Thyroid gland (tissue), 4 donors: ENCODE measurements around the gene LRFN3. TPM values are rescaled to one million over a fixed set of nuclear protein-coding genes. Genes with fewer than 3 reads are reported as not detected.
A peak's percentile ranks its signal among the peaks of the same experiment; 100 is the strongest.

Experiments
- DNase-seq, 2 donors: peaks; one replicate each; pipeline ENCODE4 v3.0.0-alpha.2; 2019
- H3K27ac ChIP-seq, 3 donors: fragments of 200-600 bp; sonication (generic); 1 replicate in 2 of 3; 2 replicates in 1 of 3; pipeline ENCODE4 v1.5.1; 2016 to 2019; ENCODE audit warnings: mild to moderate bottlenecking in 1 of 3, moderate library complexity in 1 of 3
- H3K27me3 ChIP-seq: fragments of 200-600 bp; sonication (generic); one replicate; pipeline ENCODE4 v1.5.1; 2019
- H3K36me3 ChIP-seq, 2 donors: fragments of 200-600 bp; sonication (generic); one replicate each; pipeline ENCODE4 v1.5.1; 2016 to 2019
- H3K4me1 ChIP-seq, 2 donors: fragments of 200-600 bp; sonication (generic); one replicate each; pipeline ENCODE4 v1.5.1; 2017 to 2019
- H3K4me3 ChIP-seq, 3 donors: fragments of 200-600 bp; sonication (generic); replicated peaks in 1 of 3; 1 replicate in 2 of 3; 2 replicates in 1 of 3; pipeline ENCODE4 v1.5.1; 2016; ENCODE audit warnings: mild to moderate bottlenecking in 1 of 3
- H3K9me3 ChIP-seq: fragments of 200-600 bp; sonication (generic); one replicate; pipeline ENCODE4 v1.5.1; 2017
- POLR2A ChIP-seq, 2 donors: fragments of 450-650 bp; IDR thresholded peaks; one replicate each; pipeline ENCODE4 v1.6.1; 2017; ENCODE audit warnings: antibody characterized with exemption in 2 of 2, mild to moderate bottlenecking in 2 of 2, moderate library complexity in 1 of 2
- WGBS, 2 donors: methylation state at CpG; one replicate each; pipeline ENCODE4 v1.1.5; 2017; 5-methylcytosine and 5-hydroxymethylcytosine counted together
- intact Hi-C: fragments of 100-400 bp; cut with DNase I; formaldehyde crosslinking; loops from one replicate; pipeline ENCODE4 v1.15.1; 2023
- total RNA-seq, 4 donors: library from RNA; depleted of rRNA; stranded (reverse); fragments of >200 nt; gene quantifications; one replicate each; pipeline ENCODE4 v1.2.3, GENCODE V29; 2016
- TF ChIP-seq, protein P1 (sequence below), 6 experiments: fragments of 200-600 bp in 3 of 6; fragments of 450-650 bp in 3 of 6; sonication (generic) in 3 of 6; IDR thresholded peaks; one replicate each; pipeline ENCODE4 v1.5.1; 2016 to 2019; ENCODE audit warnings: antibody characterized with exemption in 6 of 6, mild to moderate bottlenecking in 2 of 6, inconsistent platforms in 1 of 6, moderate library complexity in 1 of 6

LRFN3 gene
- total RNA-seq, 4 donors from 2014 or later, result 7.1 to 15.5 (median 11.1) TPM

DNA sequence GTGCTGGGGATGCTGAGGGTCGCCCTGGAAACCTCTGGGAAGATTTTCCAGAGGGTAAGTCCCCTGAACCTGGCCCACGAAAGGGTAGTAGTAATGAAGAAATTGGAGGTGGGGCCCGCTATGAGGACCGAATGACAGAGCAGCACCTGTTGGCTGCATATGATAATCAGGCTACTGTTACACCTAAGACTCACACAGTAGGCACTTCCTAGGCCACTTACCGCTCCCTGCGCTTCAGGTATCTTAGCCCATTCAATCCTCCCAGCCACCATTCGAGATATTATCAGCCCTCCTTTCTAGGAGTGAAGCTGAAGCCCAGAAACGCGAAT, 4.3 kb upstream of the LRFN3 start:
- no peak overlapping the region for H3K4me3 ChIP-seq
- intact Hi-C loops, result loop anchor here (2.0 to 10.0 kb wide), 4 partner anchors 35 to 240 kb away; partner anchors contain the start of genes HSPB6 and PROSER3
- H3K9me3 ChIP-seq, result no peaks in the 10 kb centered on the region
- no peaks in the 10 kb centered on the region for H3K27me3 ChIP-seq
- TF ChIP-seq, protein P1, sequence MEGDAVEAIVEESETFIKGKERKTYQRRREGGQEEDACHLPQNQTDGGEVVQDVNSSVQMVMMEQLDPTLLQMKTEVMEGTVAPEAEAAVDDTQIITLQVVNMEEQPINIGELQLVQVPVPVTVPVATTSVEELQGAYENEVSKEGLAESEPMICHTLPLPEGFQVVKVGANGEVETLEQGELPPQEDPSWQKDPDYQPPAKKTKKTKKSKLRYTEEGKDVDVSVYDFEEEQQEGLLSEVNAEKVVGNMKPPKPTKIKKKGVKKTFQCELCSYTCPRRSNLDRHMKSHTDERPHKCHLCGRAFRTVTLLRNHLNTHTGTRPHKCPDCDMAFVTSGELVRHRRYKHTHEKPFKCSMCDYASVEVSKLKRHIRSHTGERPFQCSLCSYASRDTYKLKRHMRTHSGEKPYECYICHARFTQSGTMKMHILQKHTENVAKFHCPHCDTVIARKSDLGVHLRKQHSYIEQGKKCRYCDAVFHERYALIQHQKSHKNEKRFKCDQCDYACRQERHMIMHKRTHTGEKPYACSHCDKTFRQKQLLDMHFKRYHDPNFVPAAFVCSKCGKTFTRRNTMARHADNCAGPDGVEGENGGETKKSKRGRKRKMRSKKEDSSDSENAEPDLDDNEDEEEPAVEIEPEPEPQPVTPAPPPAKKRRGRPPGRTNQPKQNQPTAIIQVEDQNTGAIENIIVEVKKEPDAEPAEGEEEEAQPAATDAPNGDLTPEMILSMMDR (IDR thresholded peaks at IDR 0.05), result no peak
- no peak for TF ChIP-seq POLR2A (IDR thresholded peaks at IDR 0.05)
- no peak for DNase-seq
- H3K4me1 ChIP-seq, result peaks cover 9 to 19% of the 10 kb centered on the region in 2 donors
- no peak overlapping the region for H3K27ac ChIP-seq
- WGBS, 2 donors, result 2 to 4% methylated on average over 9 of the region's 9 CpGs
- no peaks in the 10 kb centered on the region for H3K36me3 ChIP-seq

DNA sequence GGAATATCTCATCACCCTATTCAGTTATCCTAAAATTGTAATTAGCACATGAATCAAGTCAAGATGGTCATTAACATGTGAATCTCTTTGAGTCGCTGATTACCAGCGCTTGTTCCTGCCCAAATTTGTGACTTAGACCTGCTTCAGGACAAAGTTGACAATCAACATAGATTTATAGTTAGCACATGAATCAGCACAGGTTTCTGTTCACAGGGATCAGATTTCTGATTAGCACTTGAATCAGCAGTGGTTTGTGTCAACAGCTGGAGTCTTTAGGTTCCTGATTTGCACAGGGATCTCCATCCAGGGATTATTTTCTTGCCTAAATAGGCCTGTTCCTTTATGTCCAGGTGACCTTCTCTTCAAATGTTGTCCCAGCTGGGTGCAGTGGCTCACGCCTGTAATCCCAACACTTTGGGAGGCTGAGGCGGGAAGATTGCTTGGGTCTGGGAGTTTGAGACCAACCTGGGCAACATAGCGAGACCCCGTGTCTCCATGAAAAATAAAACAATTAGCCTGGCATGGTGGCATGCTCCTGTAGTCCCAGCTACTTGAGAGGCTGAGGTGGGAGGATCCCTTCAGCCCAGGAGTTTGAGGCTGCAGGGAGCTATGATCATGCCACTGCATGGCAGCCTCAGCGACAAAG, 3.8 kb upstream of the LRFN3 start:
- no peaks in the 10 kb centered on the region for H3K27me3 ChIP-seq
- no peak overlapping the region for H3K27ac ChIP-seq
- no peak for TF ChIP-seq POLR2A (IDR thresholded peaks at IDR 0.05)
- TF ChIP-seq, protein P1 (IDR thresholded peaks at IDR 0.05), result no peak
- H3K4me3 ChIP-seq, result no peak overlapping the region
- 57% methylated on average over 5 to 7 of the region's 7 CpGs for WGBS, 2 donors
- no peaks in the 10 kb centered on the region for H3K9me3 ChIP-seq
- no peaks in the 10 kb centered on the region for H3K36me3 ChIP-seq
- intact Hi-C loops, result loop anchor here (2.0 to 10.0 kb wide), 4 partner anchors 35 to 240 kb away; partner anchors contain the start of genes HSPB6 and PROSER3
- peaks cover 14 to 25% of the 10 kb centered on the region in 2 donors for H3K4me1 ChIP-seq
- DNase-seq, result no peak

DNA sequence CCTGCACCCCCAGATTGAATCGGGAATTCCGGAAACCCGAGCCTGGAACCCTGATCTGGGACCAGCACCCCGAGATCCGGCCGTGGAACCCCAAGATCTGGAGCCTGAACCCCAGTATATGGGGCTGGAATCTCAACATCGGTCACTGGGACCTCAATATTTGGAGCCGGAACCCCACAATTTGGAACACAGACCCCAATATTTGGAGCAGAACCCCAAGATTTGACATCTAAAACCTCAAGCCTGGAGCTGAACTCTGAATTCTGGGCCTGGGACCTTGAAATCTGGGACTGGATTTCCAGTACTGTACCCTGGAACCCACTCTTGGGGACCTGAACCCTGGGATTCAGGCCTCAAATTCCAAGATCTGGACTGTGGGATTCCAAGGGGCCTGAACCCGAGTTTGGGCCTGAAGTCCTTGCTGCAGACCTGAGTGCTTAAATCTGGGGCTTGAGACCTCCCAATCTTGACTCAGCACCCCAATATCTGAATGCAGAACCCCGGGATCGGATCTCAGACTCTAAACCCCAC, 629 bp downstream of the LRFN3 start:
- intact Hi-C loops, result loop anchor here (10.0 kb wide), 1 partner anchor 182 kb away; the partner anchor contains the start of genes HSPB6 and PROSER3
- Histone ChIP-seq H3K27ac (peak overlapping the region in 2 of 3 donors; percentile 54 to 69), H3K4me1 (peaks cover 16 to 24% of the 10 kb centered on the region in 2 donors), H3K36me3 (peaks cover 8% of the 10 kb centered on the region in 2 donors), H3K4me3 (peak overlapping the region; percentile 16 to 69 (median 19)), H3K9me3 (no peaks in the 10 kb centered on the region), H3K27me3 (no peaks in the 10 kb centered on the region)
- no peak for DNase-seq
- WGBS, 2 donors, result 12 to 61% methylated on average over 5 to 8 of the region's 11 CpGs
- TF ChIP-seq, protein P1 (IDR thresholded peaks at IDR 0.05), result no peak
- TF ChIP-seq POLR2A (IDR thresholded peaks at IDR 0.05), result no peak

GRCh38 chr19:35937345-35938281, 1.4 kb downstream of the LRFN3 start:
- WGBS, 2 donors, result 53 to 63% methylated on average over 12 of the region's 14 CpGs
- Histone ChIP-seq H3K36me3 (peaks cover 10 to 13% of the 10 kb centered on the region in 2 donors), H3K27ac (no peak overlapping the region), H3K9me3 (no peaks in the 10 kb centered on the region), H3K27me3 (no peaks in the 10 kb centered on the region), H3K4me3 (peak overlapping the region in 1 of 3 donors; percentile 69), H3K4me1 (peaks cover 16 to 24% of the 10 kb centered on the region in 2 donors)
- TF ChIP-seq, protein P1 (IDR thresholded peaks at IDR 0.05), result no peak
- TF ChIP-seq POLR2A (IDR thresholded peaks at IDR 0.05), result no peak
- DNase-seq, result peak in 1 of 2 donors; percentile 9
- intact Hi-C loops, result loop anchor here (10.0 kb wide), 1 partner anchor 183 kb away; the partner anchor contains the start of genes HSPB6 and PROSER3
